Effector memory CD4-positive, alpha-beta T cell (primary cell): ENCODE measurements around the gene LCE1E.

ENCODE experiments used
- DNase-seq, 3 donors: peaks; one replicate each; pipeline ENCODE4 v3.0.0-alpha.2; 2020
- H3K27ac ChIP-seq: 2 replicates; pipeline ENCODE4 v1.7.0; 2013; ENCODE audit warnings: mild to moderate bottlenecking, low read length, moderate library complexity; ENCODE audit not compliant: insufficient read depth, poor library complexity, severe bottlenecking
- H3K27me3 ChIP-seq: replicated peaks from 2 replicates; pipeline ENCODE4 v1.7.0; 2013; ENCODE audit warnings: mild to moderate bottlenecking, low read length; ENCODE audit not compliant: insufficient read depth, control insufficient read depth, poor library complexity, severe bottlenecking
- H3K36me3 ChIP-seq: 2 replicates; pipeline ENCODE4 v1.7.0; 2013; ENCODE audit warnings: mild to moderate bottlenecking, low read length, moderate library complexity; ENCODE audit not compliant: control insufficient read depth, insufficient read depth
- H3K4me1 ChIP-seq: 2 replicates; pipeline ENCODE4 v1.7.0; 2013; ENCODE audit warnings: low read length, mild to moderate bottlenecking; ENCODE audit not compliant: control insufficient read depth, insufficient read depth, poor library complexity, severe bottlenecking
- H3K4me3 ChIP-seq: 2 replicates; pipeline ENCODE4 v1.7.0; 2013; ENCODE audit warnings: low read length, low read depth, mild to moderate bottlenecking; ENCODE audit not compliant: insufficient read depth, poor library complexity, severe bottlenecking
- H3K9me3 ChIP-seq: 2 replicates; pipeline ENCODE4 v1.7.0; 2013; ENCODE audit warnings: mild to moderate bottlenecking, low read length, moderate library complexity; ENCODE audit not compliant: control insufficient read depth

The LCE1E gene

DNA sequence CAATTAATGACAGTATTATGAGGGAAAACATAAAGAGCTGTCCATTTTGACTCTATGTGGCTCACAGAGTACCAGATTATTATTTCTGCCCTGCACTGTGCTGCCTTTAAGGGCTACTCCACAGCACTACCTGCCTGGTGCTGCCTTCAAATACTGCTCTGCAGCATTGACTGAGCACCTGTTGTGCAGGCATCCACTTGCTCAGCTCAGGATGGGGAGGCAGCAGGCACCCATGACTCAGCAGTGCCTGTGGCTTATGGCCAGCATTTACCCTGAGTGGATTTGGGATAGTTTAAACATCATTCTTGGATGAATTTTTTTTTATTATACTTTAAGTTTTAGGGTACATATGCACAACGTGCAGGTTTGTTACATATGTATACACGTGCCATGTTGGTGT, 29.2 kb upstream of the LCE1E start:
- H3K27ac ChIP-seq: no peak overlapping the region
- peaks cover 3% of the 10 kb centered on the region for H3K27me3 ChIP-seq
- H3K9me3 ChIP-seq: no peaks in the 10 kb centered on the region
- no peaks in the 10 kb centered on the region for H3K4me1 ChIP-seq
- H3K36me3 ChIP-seq: no peaks in the 10 kb centered on the region
- no peak for DNase-seq
- no peak overlapping the region for H3K4me3 ChIP-seq

DNA sequence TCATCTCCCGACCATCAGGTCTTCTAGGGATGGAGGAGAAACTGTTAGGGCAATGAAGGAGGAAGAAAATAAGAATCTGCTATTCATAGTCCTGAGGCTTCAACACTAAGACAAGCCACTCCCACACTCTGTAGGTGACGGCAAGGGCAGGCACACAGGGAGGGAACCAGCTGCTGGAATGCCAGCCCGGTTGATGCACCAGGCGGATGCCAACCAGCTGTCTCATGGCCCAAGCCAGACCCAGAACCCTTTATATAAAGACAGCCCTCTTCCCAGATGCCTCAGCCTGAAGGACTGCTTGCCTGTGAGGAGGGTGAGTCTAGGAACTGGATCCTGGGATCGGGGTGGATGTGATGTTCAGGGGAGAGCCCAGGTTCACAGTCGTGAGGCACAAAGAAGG, 28.3 kb upstream of the LCE1E start, which contains the start of gene KPRP:
KPRP (plus strand) TSS at position 279 of the 400 bp plus-strand sequence. CDS start 1,564 bp downstream, outside the sequence.
- Histone ChIP-seq H3K27ac (no peak within 1 kb of the TSS), H3K36me3 (no peaks in the 10 kb centered on the region), H3K4me1 (no peaks in the 10 kb centered on the region), H3K27me3 (peaks cover 3% of the 10 kb centered on the region), H3K4me3 (no peak within 1 kb of the TSS), H3K9me3 (no peaks in the 10 kb centered on the region)
- no peak for DNase-seq

DNA sequence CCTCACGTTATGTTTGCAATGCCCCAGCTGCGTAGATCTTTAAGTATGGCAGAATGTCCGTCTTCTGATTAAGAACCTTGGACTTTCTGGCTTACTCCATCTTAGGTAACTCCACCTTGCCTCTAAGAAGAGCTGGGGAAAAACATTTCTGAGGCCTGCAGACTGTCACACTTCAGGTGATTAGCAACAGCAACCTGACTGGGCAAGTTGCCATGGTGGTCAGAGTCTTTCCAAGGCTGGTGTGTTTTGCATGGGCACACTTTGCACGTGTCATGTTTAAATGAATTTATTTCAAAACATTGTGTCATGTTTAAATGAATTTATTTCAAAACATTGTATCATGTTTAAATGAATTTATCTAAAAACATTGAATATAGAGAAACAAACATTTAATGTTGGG, 27.4 kb upstream of the LCE1E start:
- H3K27ac ChIP-seq: no peak overlapping the region
- H3K9me3 ChIP-seq: no peaks in the 10 kb centered on the region
- H3K36me3 ChIP-seq: no peaks in the 10 kb centered on the region
- no peak for DNase-seq
- no peaks in the 10 kb centered on the region for H3K4me1 ChIP-seq
- no peak overlapping the region for H3K4me3 ChIP-seq
- peaks cover 3% of the 10 kb centered on the region for H3K27me3 ChIP-seq

DNA sequence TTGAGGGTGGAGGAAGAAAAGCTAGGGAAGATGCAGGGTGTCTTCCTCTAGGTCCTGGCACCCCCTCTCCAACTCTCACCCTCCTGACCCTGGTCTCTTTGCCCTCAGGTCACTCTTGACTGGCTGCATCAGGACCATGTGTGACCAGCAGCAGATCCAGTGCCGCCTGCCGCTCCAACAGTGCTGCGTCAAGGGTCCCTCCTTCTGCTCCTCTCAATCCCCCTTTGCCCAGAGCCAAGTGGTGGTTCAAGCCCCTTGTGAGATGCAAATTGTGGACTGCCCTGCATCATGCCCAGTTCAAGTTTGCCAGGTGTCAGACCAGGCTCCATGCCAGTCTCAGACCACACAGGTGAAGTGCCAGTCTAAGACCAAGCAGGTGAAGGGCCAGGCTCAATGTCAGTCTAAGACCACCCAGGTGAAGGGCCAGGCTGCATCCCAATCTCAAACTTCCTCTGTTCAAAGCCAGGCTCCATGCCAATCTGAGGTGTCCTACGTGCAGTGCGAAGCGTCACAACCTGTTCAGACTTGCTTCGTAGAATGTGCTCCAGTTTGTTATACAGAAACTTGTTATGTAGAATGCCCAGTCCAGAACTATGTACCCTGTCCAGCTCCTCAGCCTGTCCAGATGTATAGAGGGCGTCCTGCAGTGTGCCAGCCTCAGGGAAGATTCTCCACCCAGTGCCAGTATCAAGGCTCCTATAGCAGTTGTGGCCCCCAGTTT, 26.4 kb upstream of the LCE1E start:
- Histone ChIP-seq H3K9me3 (no peaks in the 10 kb centered on the region), H3K36me3 (no peaks in the 10 kb centered on the region), H3K27ac (no peak overlapping the region), H3K4me1 (no peaks in the 10 kb centered on the region), H3K27me3 (peaks cover 3% of the 10 kb centered on the region), H3K4me3 (no peak overlapping the region)
- DNase-seq: no peak

DNA sequence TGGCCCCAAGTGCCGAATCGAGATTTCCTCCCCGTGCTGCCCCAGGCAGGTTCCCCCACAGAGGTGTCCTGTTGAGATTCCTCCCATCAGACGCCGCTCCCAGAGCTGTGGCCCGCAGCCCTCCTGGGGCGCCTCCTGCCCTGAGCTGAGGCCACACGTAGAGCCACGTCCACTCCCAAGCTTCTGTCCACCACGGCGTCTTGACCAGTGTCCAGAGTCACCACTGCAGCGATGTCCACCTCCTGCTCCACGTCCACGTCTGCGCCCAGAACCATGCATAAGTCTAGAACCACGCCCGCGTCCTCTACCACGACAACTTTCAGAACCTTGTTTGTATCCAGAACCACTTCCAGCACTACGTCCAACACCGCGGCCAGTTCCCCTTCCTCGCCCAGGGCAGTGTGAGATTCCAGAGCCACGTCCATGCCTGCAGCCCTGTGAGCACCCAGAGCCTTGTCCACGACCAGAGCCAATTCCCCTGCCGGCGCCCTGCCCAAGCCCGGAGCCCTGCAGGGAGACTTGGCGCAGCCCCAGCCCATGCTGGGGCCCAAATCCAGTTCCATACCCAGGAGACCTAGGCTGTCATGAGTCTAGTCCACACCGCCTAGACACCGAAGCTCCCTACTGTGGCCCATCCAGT, 25.4 kb upstream of the LCE1E start:
- Histone ChIP-seq H3K27me3 (peaks cover 2% of the 10 kb centered on the region), H3K27ac (no peak overlapping the region), H3K4me3 (no peak overlapping the region), H3K36me3 (no peaks in the 10 kb centered on the region), H3K4me1 (no peaks in the 10 kb centered on the region), H3K9me3 (no peaks in the 10 kb centered on the region)
- DNase-seq: no peak

DNA sequence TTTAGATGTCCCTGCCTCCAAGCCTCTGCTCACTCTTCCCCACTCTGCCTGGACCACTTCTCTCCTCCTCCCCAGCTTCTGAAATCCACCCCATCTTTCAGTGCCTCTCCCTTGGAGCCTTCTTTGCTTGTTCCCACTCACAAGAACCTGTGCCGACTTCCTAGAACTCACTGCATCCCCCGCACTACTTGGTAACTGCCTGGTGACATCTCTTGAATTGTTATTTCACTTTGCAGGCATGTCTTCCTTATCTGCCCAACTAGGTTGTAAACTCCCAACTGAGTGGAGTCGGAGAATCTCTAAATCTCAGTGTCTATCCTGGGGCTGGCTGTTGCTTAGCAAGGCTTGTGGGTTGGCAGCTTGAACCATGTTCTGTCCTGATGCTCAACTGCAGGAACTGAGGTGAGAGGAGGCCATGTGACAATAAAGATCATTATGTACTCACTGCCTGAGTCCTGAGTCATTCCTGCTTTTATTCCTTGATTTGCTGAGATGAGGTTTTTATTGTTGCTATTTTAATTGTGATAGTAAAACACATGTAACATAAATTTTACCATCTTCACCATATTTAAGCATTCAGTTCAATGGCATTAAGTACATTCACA, 24.3 kb upstream of the LCE1E start:
- H3K27ac ChIP-seq: no peak overlapping the region
- no peak overlapping the region for H3K4me3 ChIP-seq
- no peaks in the 10 kb centered on the region for H3K36me3 ChIP-seq
- no peaks in the 10 kb centered on the region for H3K9me3 ChIP-seq
- DNase-seq: no peak
- H3K27me3 ChIP-seq: no peaks in the 10 kb centered on the region
- H3K4me1 ChIP-seq: no peaks in the 10 kb centered on the region

DNA sequence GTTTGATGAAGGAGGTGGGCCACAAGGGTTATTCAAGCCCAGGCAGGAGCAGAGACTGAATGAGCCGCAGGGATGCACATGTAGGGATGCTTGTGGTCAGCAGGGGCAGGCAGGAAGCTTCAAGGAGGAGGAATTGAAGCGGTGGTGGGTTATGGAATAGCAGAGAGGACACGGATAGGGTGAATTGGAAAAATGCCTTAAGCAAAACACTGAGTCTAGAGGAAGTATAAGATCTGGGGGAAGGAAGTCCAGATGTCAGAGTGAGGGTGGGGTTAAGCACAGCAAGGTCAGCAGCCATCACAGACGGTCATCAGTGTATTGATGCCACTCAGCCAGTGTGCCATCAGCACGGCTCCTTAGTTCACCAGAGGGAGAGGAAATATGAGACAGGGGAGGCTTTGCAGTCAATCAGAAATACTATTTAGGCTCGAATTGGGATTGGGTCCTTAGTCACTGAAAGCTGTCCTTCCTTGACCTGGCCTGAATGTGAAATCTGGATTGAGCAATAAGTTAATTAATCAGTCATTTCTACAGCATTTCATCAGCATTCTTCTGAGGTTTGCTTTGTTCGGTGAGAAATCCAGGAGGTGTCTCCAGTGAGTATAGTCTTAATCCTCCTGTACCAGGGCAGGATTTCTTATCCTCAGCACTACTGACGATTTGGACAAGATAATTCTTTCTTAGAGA, 17.1 kb upstream of the LCE1E start:
- no peaks in the 10 kb centered on the region for H3K36me3 ChIP-seq
- no peak for DNase-seq
- H3K4me3 ChIP-seq: no peak overlapping the region
- no peaks in the 10 kb centered on the region for H3K9me3 ChIP-seq
- H3K27me3 ChIP-seq: no peaks in the 10 kb centered on the region
- H3K4me1 ChIP-seq: no peaks in the 10 kb centered on the region
- H3K27ac ChIP-seq: no peak overlapping the region

DNA sequence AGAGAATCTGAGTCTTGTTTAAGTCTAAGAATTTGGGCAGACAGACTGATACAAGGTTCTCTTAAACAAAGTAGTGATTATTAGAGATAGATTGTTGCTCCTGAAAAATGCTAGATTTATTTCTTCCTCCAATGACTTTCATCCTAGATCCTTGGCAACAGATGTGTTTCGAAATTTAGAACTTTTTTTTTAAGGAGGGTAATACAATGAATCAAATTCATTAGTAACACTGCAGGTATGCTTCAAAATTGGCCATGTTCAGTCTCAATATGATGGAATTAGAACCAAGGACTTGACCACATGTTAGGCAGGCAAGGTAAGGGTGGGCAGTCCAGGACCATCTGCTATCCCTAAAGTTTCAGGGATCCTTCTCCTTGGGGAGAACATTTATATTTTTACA, 15.6 kb upstream of the LCE1E start:
- H3K27ac ChIP-seq: no peak overlapping the region
- DNase-seq: no peak
- H3K27me3 ChIP-seq: peaks cover 4% of the 10 kb centered on the region

DNA sequence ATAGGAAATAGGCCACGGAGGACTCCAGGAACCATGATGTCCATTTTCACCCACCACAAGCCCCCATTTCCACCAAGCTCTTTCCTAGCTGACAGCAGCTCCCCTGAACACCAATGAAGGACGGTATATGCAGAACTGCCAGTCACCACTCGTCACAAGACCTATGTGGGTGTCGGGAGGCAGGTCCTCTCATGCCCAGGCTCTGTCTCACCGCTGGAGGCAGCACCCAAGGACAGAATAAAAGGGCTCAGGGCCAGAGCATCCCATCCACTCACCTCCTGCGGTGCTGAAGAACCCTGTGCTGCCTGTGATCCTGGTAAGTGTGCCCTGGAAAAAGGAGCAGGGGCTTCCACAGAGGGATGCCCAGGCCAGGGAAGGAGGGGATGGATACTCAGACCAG, 11.2 kb upstream of the LCE1E start, which contains the start of gene LCE1F:
LCE1F (plus strand) TSS at position 266 of the 400 bp plus-strand sequence. CDS start 1,232 bp downstream, outside the sequence.
- H3K4me1 ChIP-seq: no peaks in the 10 kb centered on the region
- no peaks in the 10 kb centered on the region for H3K9me3 ChIP-seq

More for the DNA sequence above, 15.6 kb upstream of the LCE1E start:
- H3K9me3 ChIP-seq: no peaks in the 10 kb centered on the region
- H3K4me3 ChIP-seq: no peak overlapping the region
- H3K4me1 ChIP-seq: no peaks in the 10 kb centered on the region
- no peaks in the 10 kb centered on the region for H3K36me3 ChIP-seq

More for the DNA sequence above, 11.2 kb upstream of the LCE1E start, which contains the start of gene LCE1F:
- Histone ChIP-seq H3K36me3 (no peaks in the 10 kb centered on the region), H3K27ac (no peak within 1 kb of the TSS), H3K4me3 (no peak within 1 kb of the TSS), H3K27me3 (peaks cover 4% of the 10 kb centered on the region)
- no peak for DNase-seq
